ENCODE results near the gene GLRA3. TPM values are rescaled to one million over a fixed set of nuclear protein-coding genes. Genes with fewer than 3 reads are reported as not detected.

The GLRA3 gene
- total and polyA plus RNA-seq, 2 donors (not counting 3 experiments of a cell fraction or from before 2014, with no cell fraction given): not detected

DNA sequence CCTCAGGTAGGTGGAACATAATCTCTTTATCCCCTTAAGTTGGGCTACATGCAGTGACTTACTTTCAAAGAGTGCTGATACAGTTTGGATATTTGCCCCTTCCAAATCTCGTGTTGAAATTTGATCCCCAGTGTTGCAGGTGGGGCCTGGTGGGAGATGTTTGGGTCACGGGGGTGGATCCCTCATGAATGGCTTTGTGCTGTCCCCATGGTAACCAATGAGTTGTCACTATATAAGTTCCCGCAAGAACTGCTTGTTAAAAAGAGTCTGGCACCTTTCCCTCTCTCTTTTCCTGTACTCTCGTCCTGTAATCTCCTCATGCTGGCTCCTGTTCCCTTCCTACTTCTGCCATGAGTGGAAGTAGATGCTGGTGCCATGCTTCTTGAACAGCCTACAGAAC, 71.3 kb downstream of the GLRA3 start:
- intact Hi-C loops (cut with micrococcal nuclease): no loop called here
- TF ChIP-seq POLR2A (IDR thresholded peaks at IDR 0.05; ENCODE audit: low read depth, low read length) (no peak), JUN (IDR thresholded peaks at IDR 0.05; ENCODE audit: borderline replicate concordance, insufficient read depth, insufficient read length, low read depth) (no peak), FOS (IDR thresholded peaks at IDR 0.05; ENCODE audit: borderline replicate concordance, insufficient read depth, low read length) (no peak), MYC (IDR thresholded peaks at IDR 0.05; ENCODE audit: low read depth, low read length) (no peak), GATA2 (IDR thresholded peaks at IDR 0.05; ENCODE audit: insufficient read depth, insufficient read length, low read depth, low read length) (no peak), EZH2 (IDR thresholded peaks at IDR 0.05; ENCODE audit: borderline replicate concordance, low read depth, low read length, severe bottlenecking) (no peak)
- TF ChIP-seq, protein P1, sequence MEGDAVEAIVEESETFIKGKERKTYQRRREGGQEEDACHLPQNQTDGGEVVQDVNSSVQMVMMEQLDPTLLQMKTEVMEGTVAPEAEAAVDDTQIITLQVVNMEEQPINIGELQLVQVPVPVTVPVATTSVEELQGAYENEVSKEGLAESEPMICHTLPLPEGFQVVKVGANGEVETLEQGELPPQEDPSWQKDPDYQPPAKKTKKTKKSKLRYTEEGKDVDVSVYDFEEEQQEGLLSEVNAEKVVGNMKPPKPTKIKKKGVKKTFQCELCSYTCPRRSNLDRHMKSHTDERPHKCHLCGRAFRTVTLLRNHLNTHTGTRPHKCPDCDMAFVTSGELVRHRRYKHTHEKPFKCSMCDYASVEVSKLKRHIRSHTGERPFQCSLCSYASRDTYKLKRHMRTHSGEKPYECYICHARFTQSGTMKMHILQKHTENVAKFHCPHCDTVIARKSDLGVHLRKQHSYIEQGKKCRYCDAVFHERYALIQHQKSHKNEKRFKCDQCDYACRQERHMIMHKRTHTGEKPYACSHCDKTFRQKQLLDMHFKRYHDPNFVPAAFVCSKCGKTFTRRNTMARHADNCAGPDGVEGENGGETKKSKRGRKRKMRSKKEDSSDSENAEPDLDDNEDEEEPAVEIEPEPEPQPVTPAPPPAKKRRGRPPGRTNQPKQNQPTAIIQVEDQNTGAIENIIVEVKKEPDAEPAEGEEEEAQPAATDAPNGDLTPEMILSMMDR (IDR thresholded peaks at IDR 0.05; ENCODE audit: extremely low read depth in 1 of 2, insufficient read depth in 1 of 2, low read depth in 1 of 2, low read length in 2 of 2): no peak
- TF ChIP-seq, protein P2, sequence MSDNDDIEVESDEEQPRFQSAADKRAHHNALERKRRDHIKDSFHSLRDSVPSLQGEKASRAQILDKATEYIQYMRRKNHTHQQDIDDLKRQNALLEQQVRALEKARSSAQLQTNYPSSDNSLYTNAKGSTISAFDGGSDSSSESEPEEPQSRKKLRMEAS (IDR thresholded peaks at IDR 0.05; ENCODE audit: insufficient read depth, insufficient read length): no peak
- no TSS peak for BruUV-seq (replicated peaks)

More for the DNA sequence above, 71.3 kb downstream of the GLRA3 start:
- Histone ChIP-seq H3K9ac (replicated peaks; ENCODE audit: extremely low read depth, insufficient read depth, low read length) (no peak overlapping the region), H3K4me3 (replicated peaks in 1 of 3; ENCODE audit: insufficient read depth in 1 of 3, low read depth in 1 of 3, low read length in 3 of 3) (no peak overlapping the region), H3K27me3 (ENCODE audit: control insufficient read depth in 2 of 2, insufficient read depth in 2 of 2, low read length in 2 of 2) (no peaks in the 10 kb centered on the region), H3K9me3 (replicated peaks; ENCODE audit: control insufficient read depth, insufficient read depth, low read length) (no peaks in the 10 kb centered on the region), H2AFZ (ENCODE audit: low read depth, low read length) (no peak overlapping the region), H3K4me2 (ENCODE audit: insufficient read depth, low read length) (no peak overlapping the region), H3K79me2 (ENCODE audit: control insufficient read depth, insufficient read depth, low read length) (no peaks in the 10 kb centered on the region), H3K9me1 (replicated peaks; ENCODE audit: control insufficient read depth, extremely low read depth, insufficient read depth, low read length) (no peaks in the 10 kb centered on the region), H4K20me1 (replicated peaks; ENCODE audit: control insufficient read depth, extremely low read depth, insufficient read depth, low read length) (no peaks in the 10 kb centered on the region), H3K27ac (ENCODE audit: insufficient read depth, low read depth, low read length) (no peak overlapping the region), H3K4me1 (ENCODE audit: control insufficient read depth, extremely low read depth, insufficient read depth, low read length) (no peaks in the 10 kb centered on the region), H3K36me3 (ENCODE audit: control insufficient read depth in 2 of 2, extremely low read depth in 1 of 2, insufficient read depth in 2 of 2, low read length in 2 of 2) (no peaks in the 10 kb centered on the region)
- ChIA-PET POLR2A (no interaction called here), CTCF (no interaction called here)
- DNase-seq (ENCODE audit: low read depth, low spot score): no peak
- FAIRE-seq: no peak
- dilution Hi-C loops (cut with MboI; ENCODE audit: extremely low pct_ligation_motif_present, low sequenced_read_pairs): no loop called here
